GM18907 (cell line): Measurements from ENCODE around the gene SMARCAD1.

Source experiments
- ATAC-seq: cut with Tn5 transposase; IDR thresholded peaks from one replicate; pipeline ENCODE4 v1.9.1; 2021; ENCODE audit warnings: mild to moderate bottlenecking, moderate library complexity; ENCODE audit not compliant: unreplicated experiment

SMARCAD1 gene

DNA sequence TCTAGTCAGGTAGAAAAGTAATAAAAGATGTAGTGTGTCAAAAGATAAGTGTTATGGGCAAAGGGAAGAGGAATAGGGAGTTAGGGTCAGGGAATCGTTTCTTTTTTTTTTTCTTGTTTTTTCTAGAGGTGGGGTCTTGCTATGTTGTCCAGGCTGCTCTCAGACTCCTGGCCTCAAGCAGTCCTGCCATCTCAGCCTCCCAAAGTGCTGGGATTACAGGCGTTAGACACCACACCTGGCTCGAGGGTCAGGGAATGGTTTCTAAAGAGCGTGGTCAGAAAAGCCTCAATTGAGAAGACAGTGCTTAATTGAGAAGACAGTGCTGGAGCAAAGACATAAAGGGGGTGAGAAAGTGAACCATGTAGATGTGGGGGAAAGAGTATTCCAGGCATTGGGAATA is 19.1 kb downstream of the SMARCAD1 start:
- no peak for ATAC-seq

DNA sequence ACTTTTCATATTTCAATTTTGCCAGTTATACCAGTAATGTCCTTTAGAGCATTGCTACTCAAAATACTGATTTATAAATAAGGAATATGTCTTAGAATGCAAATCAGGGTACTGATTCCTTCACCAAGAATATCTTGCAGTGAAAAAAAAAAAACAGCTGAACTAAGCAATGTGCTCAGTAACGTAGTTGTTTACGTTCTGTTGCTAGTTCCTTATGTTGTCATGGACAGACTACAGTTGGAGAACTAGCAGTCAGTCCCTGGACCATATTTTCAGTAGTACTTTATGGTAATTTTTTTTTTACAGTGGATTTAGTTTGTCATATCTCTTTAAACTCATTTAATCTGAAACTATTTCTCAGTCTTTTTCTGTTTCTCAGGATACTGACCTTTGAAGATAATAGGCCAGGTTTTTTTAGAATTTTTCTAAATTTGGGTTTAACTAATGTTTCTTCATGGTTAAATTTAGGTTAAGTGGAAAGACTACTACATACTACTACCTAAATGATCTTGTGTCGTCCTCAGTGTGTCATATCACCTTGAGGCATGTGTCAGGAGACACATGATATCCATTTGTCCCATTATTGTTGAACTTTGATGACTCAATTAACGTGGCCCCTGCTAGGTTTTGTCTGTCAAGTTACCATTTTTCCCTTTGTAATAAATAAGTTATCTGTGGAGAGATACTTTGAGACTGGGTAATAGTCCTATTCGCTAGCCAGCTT is 21.0 kb downstream of the SMARCAD1 start:
- ATAC-seq: no peak

DNA sequence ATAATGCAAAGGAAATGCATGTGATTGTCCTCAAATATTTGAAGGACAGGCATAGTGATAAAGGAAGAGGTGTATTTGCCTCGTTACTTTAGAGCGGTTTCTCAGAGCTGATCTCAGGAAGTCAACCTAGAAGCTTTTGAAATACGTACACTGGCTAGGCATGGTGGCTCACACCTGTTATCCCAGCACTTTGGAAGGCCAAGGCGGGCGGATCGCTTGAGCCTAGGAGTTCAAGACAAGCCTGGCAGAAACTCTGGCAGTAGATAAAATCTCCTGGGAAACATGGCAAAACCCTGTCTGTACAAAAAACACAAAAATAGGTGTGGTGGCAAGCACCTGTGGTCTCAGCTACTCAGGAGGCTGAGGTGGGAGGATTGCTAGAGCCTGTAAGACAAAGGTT is 24.9 kb downstream of the SMARCAD1 start:
- no peak for ATAC-seq

DNA sequence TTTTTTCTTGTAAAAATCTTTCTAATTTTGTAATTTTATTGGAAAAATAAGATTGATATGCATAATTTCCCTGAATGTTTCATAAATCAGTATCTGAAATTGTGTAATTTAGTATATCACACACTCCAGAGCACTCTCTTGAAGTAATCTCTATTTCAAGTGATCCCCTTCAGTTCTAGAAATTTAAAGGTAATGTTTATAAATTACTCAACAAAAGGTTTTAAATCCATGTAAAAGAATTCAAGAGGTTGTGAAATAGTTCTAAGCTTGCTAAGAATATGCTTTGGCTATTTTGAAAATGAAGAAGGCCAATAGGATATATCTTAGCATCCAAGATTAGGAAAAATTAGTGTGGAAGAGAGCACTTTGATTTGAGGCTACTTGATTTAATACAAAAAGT is 28.2 kb downstream of the SMARCAD1 start:
- ATAC-seq: no peak

DNA sequence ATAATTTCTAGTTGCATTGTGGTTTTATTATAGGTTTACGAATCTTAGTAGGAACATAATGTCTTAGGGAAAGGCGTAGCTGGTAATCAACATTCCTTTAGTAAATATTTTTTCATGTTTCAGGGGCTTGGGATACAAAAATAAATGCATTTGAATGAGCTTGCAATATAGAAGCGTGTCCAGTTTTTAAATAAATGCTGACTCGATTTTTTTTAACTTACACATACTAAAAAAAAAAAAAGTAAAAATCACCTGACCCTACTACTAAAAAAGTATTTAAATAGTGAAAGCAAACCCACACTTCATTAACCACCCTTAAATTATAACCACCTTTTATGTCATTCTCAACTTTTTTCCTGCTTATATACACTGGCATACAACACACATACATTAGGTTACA is 29.6 kb downstream of the SMARCAD1 start:
- no peak for ATAC-seq

DNA sequence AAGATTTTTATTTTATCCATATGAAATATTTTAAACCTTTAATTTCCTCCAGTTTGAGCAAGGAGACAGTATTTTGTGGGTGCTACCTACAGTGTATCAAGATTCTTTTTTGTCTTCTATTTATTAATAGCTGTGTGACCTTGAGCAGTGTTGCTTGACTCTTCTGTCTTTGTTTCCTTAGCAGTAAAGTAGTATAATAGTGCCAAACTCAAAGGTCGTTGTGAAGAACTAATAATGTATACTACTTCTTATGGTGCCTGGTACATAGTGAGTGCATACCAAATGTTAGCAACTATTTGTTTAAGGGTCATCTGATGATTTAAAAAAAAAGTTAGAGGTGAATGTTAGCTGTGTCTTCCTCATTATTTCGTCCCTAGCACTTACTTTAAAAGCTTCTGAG is 30.5 kb downstream of the SMARCAD1 start:
- no peak for ATAC-seq

DNA sequence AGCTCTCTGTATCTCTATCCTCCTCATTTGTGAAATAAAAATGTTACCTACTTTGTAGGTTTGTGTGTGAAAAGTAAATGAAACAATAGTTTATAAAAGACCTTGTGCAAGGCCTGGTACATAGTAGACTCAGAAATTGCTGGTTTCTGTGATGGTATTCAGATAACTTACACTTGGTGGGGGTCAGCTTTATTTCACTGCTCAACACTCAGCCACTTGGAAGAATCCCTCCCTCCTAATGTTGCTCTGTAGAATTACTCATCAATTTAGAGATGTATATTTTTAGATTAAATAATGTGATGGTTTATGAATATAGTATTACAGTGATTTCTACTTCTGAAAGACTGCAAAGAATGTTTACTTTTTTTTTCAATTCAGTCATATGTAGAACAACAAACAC is 32.7 kb downstream of the SMARCAD1 start:
- no peak for ATAC-seq

DNA sequence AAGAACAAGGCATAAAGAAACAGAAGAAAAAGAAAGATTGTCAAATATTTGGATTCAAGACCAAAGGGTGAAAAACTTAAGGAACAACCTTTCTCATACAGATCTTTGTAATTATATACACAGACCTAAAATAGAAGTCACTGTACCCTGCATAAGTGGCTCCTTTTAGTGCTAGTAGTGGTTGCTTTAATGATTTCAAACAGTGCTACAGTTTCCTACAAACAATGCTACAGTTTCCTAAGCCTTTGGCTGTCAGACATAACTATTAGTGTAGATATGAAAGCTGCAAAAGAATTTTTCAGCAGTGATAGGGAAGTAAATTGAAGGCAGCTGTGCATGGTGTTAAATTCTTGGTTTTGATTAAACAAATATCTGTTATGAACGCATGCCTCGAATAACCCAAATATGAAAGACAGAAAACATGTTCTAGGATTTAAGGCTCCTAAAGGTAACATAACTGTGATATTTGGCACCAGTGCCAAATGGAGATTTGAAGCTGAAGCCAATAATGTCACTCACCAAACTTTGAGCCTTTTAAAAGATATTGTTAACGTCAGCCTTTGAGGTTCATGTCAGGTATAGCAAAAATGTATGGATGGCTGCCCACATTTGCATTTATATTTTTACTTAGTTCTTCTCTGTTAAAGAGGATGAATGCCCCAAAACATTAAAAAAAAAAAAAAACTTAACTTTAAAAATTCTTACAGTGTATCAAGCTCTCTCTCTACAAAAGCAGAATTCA is 36.6 kb downstream of the SMARCAD1 start:
- no peak for ATAC-seq

DNA sequence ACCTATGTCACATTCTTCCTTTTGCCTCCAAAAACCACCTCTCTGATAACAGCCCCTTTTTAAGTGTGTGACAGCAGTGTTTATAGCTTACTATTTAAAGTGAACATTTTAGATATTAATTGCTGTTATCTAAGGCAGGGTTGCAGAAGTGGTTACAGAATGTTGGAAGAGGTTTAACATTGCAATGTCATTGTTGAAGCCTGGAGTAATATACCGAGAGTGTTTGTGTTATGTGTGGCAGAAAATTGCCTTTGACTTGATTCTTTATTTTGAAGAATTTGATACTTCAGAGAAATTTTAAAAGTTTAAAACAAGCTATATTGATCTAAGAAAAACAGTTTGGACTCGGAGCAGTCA is 37.1 kb downstream of the SMARCAD1 start:
- no peak for ATAC-seq

DNA sequence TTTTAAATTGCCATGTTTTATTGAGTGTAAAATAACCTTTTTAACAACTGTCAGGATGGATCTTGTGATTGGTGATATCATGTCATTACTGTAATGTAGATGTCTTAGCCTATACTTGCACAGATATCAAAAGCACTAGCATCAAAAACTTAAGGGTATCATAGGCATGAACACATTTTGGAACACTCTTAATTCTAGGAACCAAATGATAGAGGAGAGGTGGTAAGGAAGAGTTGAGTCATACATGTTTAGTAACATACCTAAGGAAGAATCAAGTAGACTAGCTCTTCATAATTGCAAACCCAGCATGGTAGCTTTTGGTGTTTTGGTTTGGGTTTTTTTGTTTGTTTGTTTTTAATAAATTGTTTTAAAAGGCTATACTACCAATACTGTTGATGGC is 43.4 kb downstream of the SMARCAD1 start:
- ATAC-seq: no peak

DNA sequence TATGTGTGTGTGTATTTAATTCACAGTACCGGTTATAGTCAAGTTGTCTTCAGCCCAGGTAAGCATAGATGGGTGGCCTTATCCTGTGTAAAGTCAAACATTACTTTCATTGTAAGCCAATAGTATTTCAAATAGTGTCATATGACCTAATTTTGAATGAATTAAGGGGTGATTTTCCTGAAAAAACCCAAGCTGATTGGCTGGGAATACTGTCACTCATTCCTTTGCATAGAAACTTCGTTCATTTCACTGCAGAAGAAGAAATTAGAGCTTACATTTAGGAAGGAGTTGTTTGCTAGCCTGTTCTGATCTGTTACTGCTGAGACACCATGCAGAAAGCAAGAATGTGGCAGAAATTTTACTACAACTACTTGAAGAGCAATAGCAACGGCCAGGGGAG is 45.4 kb downstream of the SMARCAD1 start:
- no peak for ATAC-seq

DNA sequence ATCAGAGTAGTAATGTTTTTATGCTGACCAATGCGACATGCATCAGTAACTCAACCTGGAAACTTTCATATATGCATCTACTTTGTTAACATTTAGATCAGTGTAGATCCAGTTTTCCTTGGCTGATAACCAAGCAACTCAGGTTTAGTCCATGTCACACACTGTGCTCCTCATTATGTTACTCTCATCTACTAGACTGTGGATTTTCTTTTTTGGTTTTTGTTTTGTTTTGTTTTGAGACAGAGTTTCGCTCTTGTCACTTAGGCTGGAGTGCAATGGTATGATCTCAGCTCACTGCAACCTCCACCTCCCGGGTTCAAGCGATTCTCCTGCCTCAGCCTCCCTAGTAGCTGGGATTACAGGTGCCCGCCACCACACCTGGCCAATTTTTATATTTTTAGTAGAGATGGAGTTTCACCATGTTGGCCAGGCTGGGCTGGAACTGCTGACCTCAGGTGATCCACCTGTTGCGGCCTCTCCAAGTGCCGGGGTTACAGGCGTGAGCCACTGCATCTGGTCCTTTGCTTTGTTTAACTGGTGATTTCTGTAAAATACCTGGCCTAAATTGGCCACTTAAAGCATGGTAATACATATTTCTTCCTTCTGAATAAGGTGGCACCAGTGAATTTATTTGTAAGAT is 48.6 kb downstream of the SMARCAD1 start:
- ATAC-seq: no peak

DNA sequence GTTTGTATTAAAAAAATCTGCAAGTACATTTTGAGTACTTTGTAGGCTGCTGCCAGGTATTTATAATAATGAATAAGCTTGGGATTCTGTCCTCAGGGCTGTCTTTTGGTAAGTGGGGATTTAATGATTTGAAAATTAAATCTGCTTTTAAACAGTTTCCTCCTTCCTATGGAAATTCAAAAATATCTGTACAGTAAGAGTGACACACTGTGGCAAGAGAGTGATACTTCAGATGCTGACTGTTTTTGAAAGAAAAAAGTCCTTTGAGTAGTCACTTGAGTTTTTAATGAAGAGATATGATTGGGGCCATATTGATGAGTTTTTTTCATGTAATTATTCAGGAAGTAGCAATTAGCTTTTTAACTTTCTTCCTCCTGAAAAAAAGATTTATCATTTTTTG is 49.2 kb downstream of the SMARCAD1 start:
- no peak for ATAC-seq

DNA sequence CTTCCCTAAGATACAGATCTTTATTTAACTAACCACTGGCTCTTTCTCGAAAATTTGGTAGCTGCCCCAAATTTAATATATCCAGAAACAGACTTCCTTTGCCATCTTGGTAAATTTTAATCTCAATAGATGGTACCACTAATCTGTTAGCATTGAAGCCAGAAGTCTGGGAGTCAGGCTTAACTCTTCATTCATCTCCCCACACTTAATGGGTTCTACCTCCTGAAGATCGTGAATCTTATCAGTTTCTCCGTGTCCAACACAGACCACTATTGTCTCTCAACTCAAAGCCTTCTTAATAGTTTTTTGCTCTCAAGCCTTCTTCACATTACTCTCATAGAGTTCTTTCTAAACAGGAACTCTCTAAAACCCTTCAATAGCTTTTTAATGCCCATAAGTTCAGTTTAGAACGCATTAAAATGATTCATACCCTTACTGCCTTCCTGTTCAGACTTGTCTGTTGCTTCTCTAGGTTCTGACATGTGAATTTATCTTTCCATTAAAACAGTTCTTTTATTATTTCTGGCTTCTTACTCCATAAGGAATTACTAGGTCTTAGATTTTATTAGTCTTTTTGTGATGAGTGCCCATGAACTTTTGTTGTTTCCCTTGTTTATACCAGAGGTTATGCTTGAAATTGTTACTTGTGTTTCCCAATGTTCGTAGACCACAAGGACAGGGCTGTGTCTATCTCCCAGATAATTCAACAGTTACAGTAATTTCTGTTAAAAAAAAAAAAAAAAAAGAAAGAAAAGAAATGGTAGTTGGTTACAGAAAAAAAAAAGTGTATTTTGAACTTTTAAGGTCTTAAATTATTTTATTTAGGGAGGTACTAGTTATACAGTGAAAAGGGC is 54.7 kb downstream of the SMARCAD1 start:
- ATAC-seq: no peak

DNA sequence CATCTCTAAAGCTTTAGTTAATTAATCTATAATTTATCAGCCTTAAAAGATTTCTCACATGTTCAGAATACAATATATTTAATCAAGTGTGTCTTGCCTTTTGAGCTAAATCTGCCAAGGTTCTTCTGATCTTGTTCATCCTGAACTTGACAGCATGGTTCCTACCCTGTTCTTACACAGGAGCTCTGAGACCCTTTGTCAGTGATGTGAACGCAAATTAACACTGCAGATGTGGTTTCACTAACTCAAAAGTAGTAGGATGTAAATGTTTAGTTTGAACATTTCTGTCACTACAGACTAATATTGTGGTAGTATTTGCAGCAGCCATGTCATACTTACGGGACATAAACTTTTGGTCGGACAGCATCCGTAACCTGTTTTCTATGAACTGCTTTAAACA is 59.4 kb downstream of the SMARCAD1 start:
- ATAC-seq: no peak

DNA sequence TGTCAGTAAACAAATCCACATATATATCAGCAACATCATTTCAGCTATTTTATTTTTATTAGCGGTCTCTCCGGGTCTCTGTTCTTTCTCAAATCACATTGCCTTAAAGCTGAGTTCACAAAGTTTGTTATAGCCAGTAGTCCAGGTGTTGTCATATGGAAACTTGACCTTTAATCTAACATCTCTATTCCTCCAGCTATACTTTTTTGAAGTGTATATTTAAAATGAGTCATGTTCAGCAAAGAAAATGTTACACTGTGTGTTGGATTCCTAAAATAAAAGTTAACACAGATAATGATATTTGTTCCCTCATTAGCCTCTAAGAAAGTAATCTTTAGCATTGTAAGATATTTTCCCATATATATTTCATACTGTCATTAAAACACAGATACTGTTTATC is 63.6 kb downstream of the SMARCAD1 start:
- ATAC-seq: no peak

DNA sequence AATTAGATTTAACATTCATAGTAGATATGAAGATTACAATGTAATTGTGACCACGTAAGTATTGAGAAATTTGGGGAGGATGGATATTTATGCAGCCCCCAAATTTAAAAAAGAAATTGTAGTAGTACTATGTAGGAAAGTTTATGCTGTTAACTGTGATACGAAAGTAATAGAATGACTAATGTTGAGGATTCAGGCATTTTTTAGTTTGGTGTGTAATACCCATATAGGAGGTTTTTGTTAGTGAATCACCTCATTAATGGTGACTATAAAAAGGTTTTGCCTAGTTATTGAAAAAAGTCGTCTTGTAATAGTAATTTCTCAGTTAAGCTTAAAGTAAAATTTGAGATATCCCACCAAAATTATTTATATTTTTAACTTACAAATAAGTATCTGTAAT is 67.2 kb downstream of the SMARCAD1 start:
- no peak for ATAC-seq

DNA sequence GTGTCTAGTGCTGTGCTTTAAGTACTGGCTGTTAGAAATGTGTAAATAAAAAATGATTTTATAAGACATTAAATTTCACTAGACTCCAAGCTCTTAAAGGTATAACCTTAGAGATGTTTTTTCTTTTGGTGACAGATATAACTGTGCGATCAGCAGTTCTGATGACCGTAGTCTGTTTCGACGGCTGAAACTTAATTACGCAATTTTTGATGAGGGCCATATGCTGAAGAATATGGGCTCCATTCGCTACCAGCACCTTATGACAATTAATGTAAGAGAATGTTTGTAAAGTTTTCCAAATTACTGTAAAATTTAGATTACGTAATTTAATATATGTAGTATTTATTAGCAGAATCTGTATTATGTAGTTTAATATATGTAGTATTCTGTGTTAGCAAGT is 68.5 kb downstream of the SMARCAD1 start:
- ATAC-seq: no peak

DNA sequence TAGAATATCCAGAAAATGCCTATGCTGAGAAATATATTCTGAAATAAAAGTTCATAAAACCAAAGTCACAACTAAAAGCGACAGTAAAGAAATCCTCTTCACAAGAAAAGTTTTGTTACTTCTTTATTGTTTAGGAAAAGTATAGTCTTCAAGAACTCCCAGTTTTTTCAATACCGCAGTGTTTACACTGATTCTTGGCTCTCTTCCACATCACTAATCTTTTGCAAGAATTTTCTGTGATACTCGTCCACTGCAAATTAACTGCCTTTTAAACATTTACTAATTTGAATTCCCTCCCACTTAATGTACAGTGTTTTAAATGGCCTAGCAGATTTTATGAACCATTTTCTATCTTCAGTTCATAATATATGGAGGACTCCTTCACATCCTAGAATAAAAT is 69.9 kb downstream of the SMARCAD1 start:
- no peak for ATAC-seq

DNA sequence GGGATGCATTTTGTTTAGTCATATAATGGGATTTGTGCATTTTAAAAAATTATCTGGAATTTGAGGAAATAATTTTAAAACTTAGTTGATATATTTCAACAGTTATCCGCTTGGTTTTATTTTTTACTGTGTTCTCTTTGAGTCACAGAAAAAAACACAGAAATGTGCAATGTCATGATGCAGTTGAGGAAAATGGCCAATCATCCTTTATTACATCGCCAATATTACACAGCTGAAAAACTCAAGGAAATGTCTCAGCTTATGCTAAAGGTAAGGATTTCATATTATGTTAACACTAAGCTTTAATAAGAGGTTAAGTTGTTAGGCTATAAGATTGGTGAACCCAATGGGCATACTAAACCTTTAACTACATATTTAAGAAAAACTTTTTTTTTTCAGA is 71.1 kb downstream of the SMARCAD1 start:
- no peak for ATAC-seq

DNA sequence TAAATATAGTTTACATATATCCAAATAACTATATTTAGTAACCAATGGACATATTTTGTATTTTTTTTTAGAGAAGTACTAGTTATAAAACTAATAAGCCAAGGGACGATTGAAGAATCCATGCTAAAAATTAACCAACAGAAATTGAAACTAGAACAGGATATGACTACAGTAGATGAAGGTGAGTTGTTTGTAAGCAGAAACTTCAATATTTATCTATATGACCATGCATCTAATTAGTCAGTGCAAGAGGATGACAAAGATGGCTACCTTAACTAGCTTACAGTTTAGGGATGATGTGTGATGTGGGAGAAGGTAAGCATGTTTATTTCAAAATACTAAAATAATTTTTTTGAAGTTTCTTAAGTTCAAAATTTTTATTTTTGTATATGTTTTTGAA is 77.2 kb downstream of the SMARCAD1 start:
- ATAC-seq: peak; percentile 81
